ENCODE measurements around the gene SUSD3. TPM values are rescaled to one million over a fixed set of nuclear protein-coding genes. Genes with fewer than 3 reads are reported as not detected.
A peak's percentile ranks its signal among the peaks of the same experiment; 100 is the strongest.

Gene SUSD3
- total and polyA plus RNA-seq, 2 donors from 2014 or later, result 12.2 to 34.6 TPM

GRCh38 chr9:93030642-93031628 is 27.6 kb upstream of the SUSD3 start:
- no peaks in the 10 kb centered on the region for H3K9me3 ChIP-seq (ENCODE audit: control insufficient read depth in 2 of 3, insufficient read depth in 1 of 3, low read length in 3 of 3)
- H3K27me3 ChIP-seq (ENCODE audit: control insufficient read depth, insufficient read depth, low read length), result no peaks in the 10 kb centered on the region
- no peak for TF ChIP-seq CTCF (IDR thresholded peaks at IDR 0.05; ENCODE audit: borderline replicate concordance, extremely low read depth, insufficient read depth)
- FAIRE-seq, result no peak
- H3K9ac ChIP-seq (ENCODE audit: low read length in 3 of 3), result no peak overlapping the region
- no peak overlapping the region for H3K27ac ChIP-seq (ENCODE audit: low read depth in 2 of 2, low read length in 2 of 2)
- intact Hi-C loops (cut with DNase I), result no loop called here
- H3K4me3 ChIP-seq (ENCODE audit: low read length in 3 of 3), result no peak overlapping the region
- H3K36me3 ChIP-seq (ENCODE audit: control insufficient read depth in 2 of 3, insufficient read depth in 3 of 3, low read length in 3 of 3), result no peaks in the 10 kb centered on the region
- H3K4me1 ChIP-seq (ENCODE audit: control insufficient read depth in 2 of 3, insufficient read depth in 2 of 3, low read depth in 1 of 3, low read length in 3 of 3), result no peaks in the 10 kb centered on the region
- no peak for DNase-seq

GRCh38 chr9:93031629-93032430 is 26.7 kb upstream of the SUSD3 start:
- Histone ChIP-seq H3K9ac (ENCODE audit: low read length in 3 of 3) (no peak overlapping the region), H3K4me3 (ENCODE audit: low read length in 3 of 3) (no peak overlapping the region), H3K27ac (ENCODE audit: low read depth in 2 of 2, low read length in 2 of 2) (no peak overlapping the region), H3K36me3 (ENCODE audit: control insufficient read depth in 2 of 3, insufficient read depth in 3 of 3, low read length in 3 of 3) (no peaks in the 10 kb centered on the region), H3K27me3 (ENCODE audit: control insufficient read depth, insufficient read depth, low read length) (no peaks in the 10 kb centered on the region), H3K4me1 (ENCODE audit: control insufficient read depth in 2 of 3, insufficient read depth in 2 of 3, low read depth in 1 of 3, low read length in 3 of 3) (no peaks in the 10 kb centered on the region), H3K9me3 (ENCODE audit: control insufficient read depth in 2 of 3, insufficient read depth in 1 of 3, low read length in 3 of 3) (no peaks in the 10 kb centered on the region)
- intact Hi-C loops (cut with DNase I), result no loop called here
- FAIRE-seq, result no peak
- TF ChIP-seq CTCF (IDR thresholded peaks at IDR 0.05; ENCODE audit: borderline replicate concordance, extremely low read depth, insufficient read depth), result no peak
- peak in 2 of 5 donors; percentile 33 to 61 for DNase-seq

- DNase-seq (no peak), FAIRE-seq (no peak)
- TF ChIP-seq CTCF (IDR thresholded peaks at IDR 0.05; ENCODE audit: borderline replicate concordance, extremely low read depth, insufficient read depth), result no peak
- H3K9ac ChIP-seq (ENCODE audit: low read length in 3 of 3), result no peak overlapping the region
- no peaks in the 10 kb centered on the region for H3K27me3 ChIP-seq (ENCODE audit: control insufficient read depth, insufficient read depth, low read length)
- no peaks in the 10 kb centered on the region for H3K9me3 ChIP-seq (ENCODE audit: control insufficient read depth in 2 of 3, insufficient read depth in 1 of 3, low read length in 3 of 3)
- no peak overlapping the region for H3K27ac ChIP-seq (ENCODE audit: low read depth in 2 of 2, low read length in 2 of 2)
- H3K36me3 ChIP-seq (ENCODE audit: control insufficient read depth in 2 of 3, insufficient read depth in 3 of 3, low read length in 3 of 3), result no peaks in the 10 kb centered on the region
- intact Hi-C loops (cut with DNase I), result no loop called here
- H3K4me1 ChIP-seq (ENCODE audit: control insufficient read depth in 2 of 3, insufficient read depth in 2 of 3, low read depth in 1 of 3, low read length in 3 of 3), result no peaks in the 10 kb centered on the region
- H3K4me3 ChIP-seq (ENCODE audit: low read length in 3 of 3), result no peak overlapping the region
Observed at GRCh38 chr9:93032545-93032944, 26.0 kb upstream of the SUSD3 start.

Data from kidney (tissue), 14 donors.